Keratinocyte (primary cell): ENCODE data around the gene SPRY1. TPM values are rescaled to one million over a fixed set of nuclear protein-coding genes. Genes with fewer than 3 reads are reported as not detected.

Source experiments
- DNase-seq: peaks from one replicate; pipeline ENCODE4 v3.0.0-alpha.2; 2011; ENCODE audit warnings: low read depth, missing footprints, low spot score
- FAIRE-seq: peaks from 2 replicates; lab custom pipeline; 2011; peaks lifted over from hg19 to GRCh38; lab: Jason Lieb, UNC
- H2AFZ ChIP-seq: 2 replicates; pipeline ENCODE4 v1.6.0; 2012; ENCODE audit warnings: low read length, control low read depth, inconsistent platforms; ENCODE audit not compliant: control insufficient read depth
- H3K27ac ChIP-seq: 2 replicates; pipeline ENCODE4 v1.5.1; 2011; ENCODE audit warnings: low read length; ENCODE audit not compliant: control insufficient read depth, insufficient read depth
- H3K27me3 ChIP-seq: 3 replicates; pipeline ENCODE4 v1.6.0; 2011; ENCODE audit warnings: low read length; ENCODE audit not compliant: control insufficient read depth, insufficient read depth; ENCODE audit errors: extremely low read depth
- H3K36me3 ChIP-seq, 2 experiments: 2 replicates in 1 of 2; 3 replicates in 1 of 2; pipeline ENCODE4 v1.5.1; 2011; ENCODE audit warnings: low read length in 2 of 2, mild to moderate bottlenecking in 1 of 2; ENCODE audit not compliant: control insufficient read depth in 2 of 2, insufficient read depth in 2 of 2; ENCODE audit errors: extremely low read depth in 1 of 2
- H3K4me1 ChIP-seq: 3 replicates; pipeline ENCODE4 v1.5.1; 2011; ENCODE audit warnings: low read length; ENCODE audit not compliant: control insufficient read depth, insufficient read depth; ENCODE audit errors: extremely low read depth
- H3K4me2 ChIP-seq: 3 replicates; pipeline ENCODE4 v1.6.0; 2011; ENCODE audit warnings: low read depth, low read length; ENCODE audit not compliant: control insufficient read depth, insufficient read depth; ENCODE audit errors: extremely low read depth
- H3K4me3 ChIP-seq, 3 experiments: fragments of 200-600 bp in 1 of 3; sonication (generic) in 1 of 3; 2 replicates in 2 of 3; 3 replicates in 1 of 3; pipeline ENCODE4 v1.5.1; 2011 to 2016; ENCODE audit warnings: low read length in 3 of 3, mild to moderate bottlenecking in 3 of 3, control low read depth in 2 of 3, inconsistent platforms in 1 of 3, low read depth in 1 of 3, mixed read lengths in 1 of 3, mixed run types in 1 of 3, moderate library complexity in 1 of 3; ENCODE audit not compliant: control insufficient read depth in 2 of 3, insufficient read depth in 2 of 3; ENCODE audit errors: extremely low read depth in 1 of 3
- H3K79me2 ChIP-seq: 2 replicates; pipeline ENCODE4 v1.6.0; 2012; ENCODE audit warnings: low read length; ENCODE audit not compliant: control insufficient read depth, insufficient read depth
- H3K9ac ChIP-seq: 3 replicates; pipeline ENCODE4 v1.6.0; 2011; ENCODE audit warnings: low read length; ENCODE audit not compliant: control insufficient read depth, insufficient read depth; ENCODE audit errors: extremely low read depth
- H3K9me1 ChIP-seq: 3 replicates; pipeline ENCODE4 v1.6.0; 2011; ENCODE audit warnings: low read length; ENCODE audit not compliant: control insufficient read depth, insufficient read depth; ENCODE audit errors: extremely low read depth
- H3K9me3 ChIP-seq: 2 replicates; pipeline ENCODE4 v1.5.1; 2012; ENCODE audit warnings: low read depth, low read length; ENCODE audit not compliant: control insufficient read depth
- H4K20me1 ChIP-seq: 3 replicates; pipeline ENCODE4 v1.6.0; 2011; ENCODE audit warnings: low read length; ENCODE audit not compliant: control insufficient read depth, insufficient read depth; ENCODE audit errors: extremely low read depth
- EZH2 ChIP-seq: IDR thresholded peaks from one replicate; pipeline ENCODE4 v1.6.1; 2012; ENCODE audit warnings: inconsistent platforms, mild to moderate bottlenecking, low read length, moderate library complexity
- dilution Hi-C: fragments of 300-500 bp; cut with MboI; formaldehyde crosslinking; loops from one replicate; pipeline ENCODE4 v1.7.0; 2020; ENCODE audit warnings: low sequenced_read_pairs; ENCODE audit not compliant: extremely low pct_ligation_motif_present
- polyA plus RNA-seq, 5 experiments: library from polyadenylated mRNA; depleted of rRNA in 3 of 5; stranded (reverse) in 3 of 5; stranded (forward) in 1 of 5; unstranded in 1 of 5; fragments of >200 nt; gene quantifications; 1 replicate in 1 of 5; 2 replicates in 3 of 5; 3 replicates in 1 of 5; pipeline versions ENCODE4 v1.2.1 to v1.2.3, GENCODE V29; 2011 to 2012; ENCODE audit warnings: missing spikeins in 2 of 5, low read depth in 1 of 5, low replicate concordance in 1 of 5
- TF ChIP-seq, protein P1 (sequence below), 3 experiments: IDR thresholded peaks in 1 of 3; conservative IDR thresholded peaks in 1 of 3; optimal IDR thresholded peaks in 1 of 3; 2 replicates in 2 of 3; 3 replicates in 1 of 3; pipeline versions ENCODE3 to v1.5.1; 2011; ENCODE audit warnings: low read length in 3 of 3, mild to moderate bottlenecking in 3 of 3, moderate library complexity in 2 of 3, control low read depth in 1 of 3, inconsistent platforms in 1 of 3; ENCODE audit not compliant: insufficient read depth in 2 of 3; ENCODE audit errors: extremely low read depth in 1 of 3

SPRY1 gene
- polyA plus RNA-seq, 1 donor (not counting 4 experiments of a cell fraction or from before 2014, with no cell fraction given): 3.6 TPM

DNA sequence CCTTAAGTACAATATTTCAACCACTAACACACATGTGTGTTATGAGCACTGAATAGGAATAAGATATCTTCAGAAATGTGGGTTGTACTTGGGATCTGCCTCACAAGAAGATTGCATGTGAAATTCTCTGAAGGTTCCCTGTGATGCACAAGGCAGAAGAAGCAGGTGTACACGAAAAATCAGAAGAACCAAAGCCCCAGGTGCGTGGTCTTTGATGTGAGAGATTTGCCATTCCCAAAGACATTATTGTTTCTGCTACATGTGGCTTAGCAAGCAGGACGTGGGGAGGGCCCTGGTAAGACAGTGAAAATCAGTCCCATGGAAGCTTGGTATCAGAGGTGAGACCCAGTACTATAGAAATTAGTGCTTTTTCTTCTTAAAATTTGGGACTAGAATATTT lies 13.0 kb upstream of the SPRY1 start:
- TF ChIP-seq EZH2: no peak
- dilution Hi-C loops: no loop called here
- H3K9me1 ChIP-seq: no peaks in the 10 kb centered on the region
- no peak overlapping the region for H3K4me2 ChIP-seq
- no peaks in the 10 kb centered on the region for H4K20me1 ChIP-seq
- H3K4me3 ChIP-seq: no peak overlapping the region
- H3K79me2 ChIP-seq: no peaks in the 10 kb centered on the region
- H2AFZ ChIP-seq: no peak overlapping the region
- DNase-seq: no peak
- H3K9ac ChIP-seq: no peak overlapping the region
- no peaks in the 10 kb centered on the region for H3K36me3 ChIP-seq
- H3K4me1 ChIP-seq: peaks cover 10% of the 10 kb centered on the region
- H3K9me3 ChIP-seq: no peaks in the 10 kb centered on the region
- no peak overlapping the region for H3K27ac ChIP-seq
- H3K27me3 ChIP-seq: no peaks in the 10 kb centered on the region
- no peak for FAIRE-seq

DNA sequence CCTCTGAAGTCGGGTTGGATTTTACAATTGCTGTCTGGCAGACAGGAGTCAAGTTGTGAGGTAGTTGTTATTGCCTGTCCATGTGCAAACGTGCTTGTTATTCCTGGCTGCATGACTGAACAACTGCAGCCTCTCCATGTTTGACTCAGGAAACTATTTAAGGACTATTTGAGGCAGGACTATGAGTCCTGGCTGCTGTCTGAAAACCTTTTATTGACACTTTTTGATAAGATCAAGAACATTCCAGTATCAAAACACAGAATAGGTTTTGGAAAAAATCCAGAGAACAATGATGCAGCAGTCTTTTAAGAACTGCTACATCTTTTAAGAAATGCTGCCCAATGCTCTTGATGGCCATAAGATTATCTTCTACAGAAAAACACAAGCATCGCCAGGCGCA lies 10.0 kb upstream of the SPRY1 start:
- Histone ChIP-seq H3K27ac (no peak overlapping the region), H2AFZ (peak overlapping the region; percentile 71), H3K4me2 (peak overlapping the region; percentile 25), H3K4me1 (peaks cover 10% of the 10 kb centered on the region), H3K9me3 (no peaks in the 10 kb centered on the region), H3K9ac (no peak overlapping the region), H4K20me1 (no peaks in the 10 kb centered on the region), H3K27me3 (no peaks in the 10 kb centered on the region), H3K9me1 (no peaks in the 10 kb centered on the region), H3K79me2 (no peaks in the 10 kb centered on the region), H3K36me3 (no peaks in the 10 kb centered on the region), H3K4me3 (no peak overlapping the region)
- DNase-seq: no peak
- dilution Hi-C loops: no loop called here
- FAIRE-seq: peak; percentile 93
- TF ChIP-seq EZH2: no peak
- TF ChIP-seq, protein P1, sequence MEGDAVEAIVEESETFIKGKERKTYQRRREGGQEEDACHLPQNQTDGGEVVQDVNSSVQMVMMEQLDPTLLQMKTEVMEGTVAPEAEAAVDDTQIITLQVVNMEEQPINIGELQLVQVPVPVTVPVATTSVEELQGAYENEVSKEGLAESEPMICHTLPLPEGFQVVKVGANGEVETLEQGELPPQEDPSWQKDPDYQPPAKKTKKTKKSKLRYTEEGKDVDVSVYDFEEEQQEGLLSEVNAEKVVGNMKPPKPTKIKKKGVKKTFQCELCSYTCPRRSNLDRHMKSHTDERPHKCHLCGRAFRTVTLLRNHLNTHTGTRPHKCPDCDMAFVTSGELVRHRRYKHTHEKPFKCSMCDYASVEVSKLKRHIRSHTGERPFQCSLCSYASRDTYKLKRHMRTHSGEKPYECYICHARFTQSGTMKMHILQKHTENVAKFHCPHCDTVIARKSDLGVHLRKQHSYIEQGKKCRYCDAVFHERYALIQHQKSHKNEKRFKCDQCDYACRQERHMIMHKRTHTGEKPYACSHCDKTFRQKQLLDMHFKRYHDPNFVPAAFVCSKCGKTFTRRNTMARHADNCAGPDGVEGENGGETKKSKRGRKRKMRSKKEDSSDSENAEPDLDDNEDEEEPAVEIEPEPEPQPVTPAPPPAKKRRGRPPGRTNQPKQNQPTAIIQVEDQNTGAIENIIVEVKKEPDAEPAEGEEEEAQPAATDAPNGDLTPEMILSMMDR (optimal IDR thresholded peaks at IDR 0.05 in 1 of 3, IDR thresholded peaks at IDR 0.05 in 1 of 3, conservative IDR thresholded peaks at IDR 0.05 in 1 of 3; ENCODE audit: extremely low read depth in 1 of 3, insufficient read depth in 2 of 3, low read length in 3 of 3): no peak

DNA sequence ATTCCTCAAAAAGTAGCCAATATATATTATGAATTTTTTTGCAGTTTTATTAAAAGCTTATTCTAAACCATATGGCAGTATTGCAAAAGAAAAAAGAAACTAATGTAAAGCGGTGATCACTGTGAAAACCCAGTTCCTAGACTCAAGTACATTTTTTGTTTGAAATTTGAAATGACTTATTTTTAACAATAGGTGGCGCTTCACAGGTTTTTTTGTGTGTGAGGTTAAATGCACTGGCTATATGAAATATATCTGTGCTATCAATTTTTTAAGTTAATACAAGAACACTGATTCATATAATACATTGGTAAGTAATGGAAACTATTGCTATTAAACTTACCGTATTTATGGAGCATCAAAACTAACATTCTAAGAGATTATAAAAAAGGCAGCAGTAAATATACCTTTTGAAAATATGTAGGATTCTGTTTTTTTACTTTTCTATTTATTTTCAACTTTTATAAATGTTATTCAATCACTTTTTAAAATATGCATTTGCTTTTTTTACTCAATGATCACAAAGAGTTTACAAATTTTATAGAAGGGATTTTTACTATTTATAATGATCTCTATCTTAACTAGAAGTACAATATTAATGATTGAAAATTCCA lies 5.6 kb upstream of the SPRY1 start:
- Histone ChIP-seq H2AFZ (no peak overlapping the region), H3K79me2 (no peaks in the 10 kb centered on the region), H3K27me3 (no peaks in the 10 kb centered on the region), H4K20me1 (no peaks in the 10 kb centered on the region), H3K9ac (no peak overlapping the region), H3K27ac (no peak overlapping the region), H3K36me3 (no peaks in the 10 kb centered on the region), H3K9me3 (no peaks in the 10 kb centered on the region), H3K9me1 (no peaks in the 10 kb centered on the region), H3K4me2 (no peak overlapping the region), H3K4me3 (no peak overlapping the region), H3K4me1 (peaks cover 10% of the 10 kb centered on the region)
- FAIRE-seq (no peak), DNase-seq (no peak)
- TF ChIP-seq EZH2: no peak
- TF ChIP-seq, protein P1 (optimal IDR thresholded peaks at IDR 0.05 in 1 of 3, IDR thresholded peaks at IDR 0.05 in 1 of 3, conservative IDR thresholded peaks at IDR 0.05 in 1 of 3; ENCODE audit: extremely low read depth in 1 of 3, insufficient read depth in 2 of 3, low read length in 3 of 3): peak in 1 of 3 experiments; percentile 19
- dilution Hi-C loops: no loop called here
